T-helper 9 cell (primary cell): ENCODE measurements around the gene HTR2A.

ENCODE experiments used
- DNase-seq: peaks from one replicate; pipeline ENCODE4 v3.0.0-alpha.2; 2020
- total RNA-seq, 2 donors: gene quantifications; one replicate each; lab custom pipeline; 2026; lab: John Stamatoyannopoulos, UW

Gene HTR2A
- 0 to 0.07 reads per million in 2 donors for total RNA-seq

DNA sequence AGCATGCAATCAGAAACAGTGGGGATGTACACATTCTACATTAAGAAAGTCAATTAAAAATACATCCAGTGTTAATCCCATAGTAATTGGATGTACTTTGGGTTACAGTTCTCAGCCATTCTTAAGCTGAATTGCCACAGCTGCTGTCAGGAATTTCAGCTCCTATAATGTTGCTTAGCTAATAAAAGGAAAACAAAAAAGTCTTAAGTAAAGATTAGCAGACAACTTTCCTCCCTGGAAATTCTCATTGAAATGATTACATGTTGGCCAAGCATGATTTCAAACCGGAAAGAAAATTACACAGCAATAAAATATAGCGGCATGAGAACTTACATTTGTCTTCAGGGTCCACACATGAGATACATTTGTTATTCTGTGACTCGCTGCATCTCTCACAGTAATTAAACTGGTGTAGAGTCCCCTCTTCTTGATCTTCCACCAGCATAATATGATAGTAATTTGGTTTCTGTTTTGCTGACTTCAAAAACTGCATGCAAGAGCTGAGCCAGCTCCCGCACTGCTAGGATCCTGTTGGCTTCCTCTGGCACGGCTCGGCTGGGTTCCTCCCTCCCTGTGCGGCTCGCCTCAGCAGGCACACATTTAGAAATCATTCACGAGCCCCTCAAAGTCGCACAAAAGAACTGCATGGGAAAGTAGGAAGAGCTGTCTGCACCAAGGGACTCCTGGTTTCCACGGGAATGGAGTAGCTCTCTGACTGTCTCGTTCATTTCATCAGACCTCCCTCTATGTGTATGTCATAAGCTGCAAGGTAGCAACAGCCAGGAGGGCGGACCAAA lies at the start of gene HTR2A:
TSS of gene HTR2A (minus strand) at position 713 of the 797 bp plus-strand sequence. CDS start 1,147 bp downstream, outside the sequence.
- DNase-seq = no peak

DNA sequence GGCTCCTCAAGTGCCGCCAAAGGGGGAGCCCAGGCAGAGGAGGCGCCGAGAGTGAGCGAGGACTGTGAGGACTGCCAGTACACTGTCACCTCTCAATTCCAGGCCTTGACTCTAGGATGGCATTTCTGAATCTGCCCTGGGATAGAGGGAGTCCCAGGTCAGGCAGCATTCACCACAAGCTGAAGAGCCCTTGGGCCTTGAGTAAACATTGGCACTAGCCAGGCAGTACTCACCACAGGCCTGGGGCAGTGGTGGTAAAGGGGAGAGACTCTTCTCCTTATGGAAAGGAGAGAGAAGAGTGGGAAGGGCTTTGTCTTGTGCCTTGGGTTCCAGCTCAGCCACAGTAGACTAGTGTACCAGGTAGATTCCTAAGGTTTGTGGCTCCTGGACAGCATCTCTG lies 39.7 kb upstream of the HTR2A start:
- no peak for DNase-seq

DNA sequence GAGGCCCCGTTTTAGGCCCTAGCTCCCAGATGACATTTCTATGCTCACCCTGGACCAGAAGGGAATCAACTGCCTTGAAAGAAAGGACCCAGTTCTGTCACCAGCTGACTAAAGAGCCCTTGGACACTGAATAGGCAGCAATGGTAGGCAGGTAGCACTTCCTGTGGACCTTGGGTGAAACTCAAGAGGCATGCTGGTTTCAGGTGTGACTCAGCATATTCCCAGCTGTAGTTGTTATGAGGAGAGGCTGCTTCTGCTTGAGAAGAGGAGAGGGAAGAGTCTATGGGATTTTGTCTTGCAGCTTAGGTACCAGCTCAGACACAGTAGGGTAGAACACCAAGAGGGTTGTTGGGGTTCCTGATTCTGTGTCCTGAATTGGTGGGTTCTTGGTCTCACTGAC lies 37.9 kb upstream of the HTR2A start:
- DNase-seq = no peak

DNA sequence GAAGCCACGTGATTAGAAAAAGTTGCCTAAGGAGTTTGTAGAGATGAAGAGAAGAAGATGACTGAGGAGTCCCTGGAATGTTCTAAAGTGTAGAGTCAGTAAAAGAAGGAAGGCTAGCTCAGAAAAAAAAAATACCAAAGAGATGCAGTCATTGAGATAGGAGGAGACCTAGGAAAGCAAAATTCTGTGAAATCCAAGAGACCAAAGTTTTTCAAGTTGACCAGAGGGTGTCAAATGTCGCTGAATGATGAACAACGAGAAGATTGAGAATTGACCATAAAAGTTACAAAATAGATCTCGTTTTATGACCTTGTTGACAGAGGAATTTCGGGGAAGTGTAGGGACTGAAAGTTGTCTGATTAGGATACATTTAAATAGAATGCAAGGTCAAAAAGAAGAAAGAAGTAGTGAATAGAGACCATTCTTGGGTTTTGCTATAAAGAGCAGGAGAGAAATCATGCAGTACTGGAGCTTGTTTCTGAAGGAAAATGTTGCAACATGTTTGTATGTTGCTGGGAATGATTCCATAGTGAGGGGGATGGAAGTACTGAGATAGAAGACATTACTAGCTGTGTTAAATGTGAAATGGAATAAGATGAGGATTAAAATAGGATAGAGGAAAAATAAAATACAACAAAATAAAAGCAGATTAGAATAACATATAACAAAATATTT lies 30.2 kb upstream of the HTR2A start:
- no peak for DNase-seq

DNA sequence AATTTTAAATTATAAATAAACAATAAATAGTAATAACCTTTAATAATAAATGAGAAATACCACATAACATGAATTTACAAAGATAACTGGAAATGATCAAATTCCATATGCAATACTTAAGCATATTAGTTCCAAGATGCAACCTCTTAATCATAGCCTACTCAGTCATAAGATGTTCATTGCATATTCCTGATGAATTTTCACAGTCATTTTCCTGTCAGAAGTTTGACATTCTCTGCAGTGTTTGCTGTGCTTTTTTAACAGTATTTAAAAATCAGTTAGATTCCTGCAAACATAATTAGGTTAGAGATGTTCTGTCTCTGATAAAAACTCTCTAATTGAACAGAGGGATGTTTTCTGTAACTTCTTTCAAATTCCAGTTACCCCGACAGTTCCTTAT lies 28.6 kb upstream of the HTR2A start:
- no peak for DNase-seq

DNA sequence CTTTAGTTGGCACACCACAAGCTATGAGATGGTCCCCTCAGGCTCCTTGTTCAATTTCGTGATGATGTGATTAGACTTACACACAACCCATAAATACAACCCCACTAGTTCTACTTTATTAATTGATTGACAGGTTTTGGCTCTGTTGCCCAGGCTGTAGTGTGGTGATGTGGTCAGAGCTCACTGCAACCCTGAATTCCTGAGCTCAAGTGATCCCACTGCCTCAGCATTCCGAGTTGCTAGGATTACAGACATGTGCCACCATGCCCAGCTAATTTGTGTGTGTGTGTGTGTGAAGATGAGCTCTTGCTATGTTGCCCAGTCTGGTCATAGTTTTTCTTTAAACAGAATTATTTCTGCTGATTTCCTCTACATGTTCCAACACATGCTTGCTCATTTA lies 17.5 kb upstream of the HTR2A start:
- no peak for DNase-seq

DNA sequence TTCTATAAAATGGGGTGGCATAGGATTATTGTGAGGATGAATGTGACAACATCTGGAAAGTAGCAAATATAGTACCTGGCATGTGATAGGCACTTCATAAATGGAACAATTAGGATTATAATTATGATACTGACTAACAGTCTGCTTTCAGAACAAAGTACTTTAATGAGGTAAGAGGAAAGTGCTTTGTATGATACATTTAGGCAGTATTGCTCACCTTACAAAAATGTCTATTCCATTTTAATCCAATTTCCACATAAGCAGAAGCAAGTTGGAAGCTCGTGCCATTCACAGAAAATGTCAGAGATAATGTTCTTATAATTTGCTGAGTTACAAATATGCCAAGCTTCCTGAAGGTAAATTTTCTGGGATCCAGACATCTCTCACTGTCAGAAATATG lies 16.9 kb upstream of the HTR2A start:
- no peak for DNase-seq

DNA sequence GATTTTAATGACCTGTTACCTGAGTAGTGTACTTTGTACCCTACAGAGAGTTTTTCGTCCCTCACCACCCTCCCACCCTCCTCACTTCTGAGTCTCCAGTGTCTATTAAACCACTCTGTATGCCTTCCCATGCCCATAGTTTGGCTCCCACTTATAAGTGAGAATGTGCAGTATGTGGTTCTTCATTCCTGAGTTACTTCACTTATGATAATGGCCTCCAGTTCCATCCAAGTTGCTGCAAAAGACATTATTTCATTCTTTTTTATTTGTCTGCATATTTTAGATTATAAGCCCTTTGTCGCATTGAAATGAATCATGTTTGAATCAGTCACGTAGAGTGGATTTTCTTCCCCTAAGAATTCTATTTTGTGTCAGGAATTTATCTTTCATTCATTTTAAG lies 12.2 kb upstream of the HTR2A start:
- no peak for DNase-seq

DNA sequence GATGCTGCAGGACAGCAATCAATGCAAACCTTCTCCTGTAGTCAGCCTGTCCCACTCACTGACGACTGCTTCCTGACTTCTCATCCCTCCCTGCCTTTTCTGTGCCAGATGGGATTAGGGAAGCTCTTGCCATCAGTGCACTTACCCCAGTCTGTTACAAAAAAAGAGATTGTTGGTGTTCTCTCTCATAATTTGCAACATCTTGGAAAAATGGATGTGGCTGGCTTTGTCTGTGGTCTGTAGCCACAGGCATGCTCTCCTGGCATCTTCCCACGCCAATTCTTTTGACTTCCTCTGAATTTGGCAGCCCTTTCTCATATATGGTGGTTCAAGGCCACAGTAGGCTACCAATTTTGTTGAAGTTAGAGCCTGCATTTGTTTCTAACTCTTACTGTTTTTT lies 11.6 kb upstream of the HTR2A start:
- DNase-seq = no peak

DNA sequence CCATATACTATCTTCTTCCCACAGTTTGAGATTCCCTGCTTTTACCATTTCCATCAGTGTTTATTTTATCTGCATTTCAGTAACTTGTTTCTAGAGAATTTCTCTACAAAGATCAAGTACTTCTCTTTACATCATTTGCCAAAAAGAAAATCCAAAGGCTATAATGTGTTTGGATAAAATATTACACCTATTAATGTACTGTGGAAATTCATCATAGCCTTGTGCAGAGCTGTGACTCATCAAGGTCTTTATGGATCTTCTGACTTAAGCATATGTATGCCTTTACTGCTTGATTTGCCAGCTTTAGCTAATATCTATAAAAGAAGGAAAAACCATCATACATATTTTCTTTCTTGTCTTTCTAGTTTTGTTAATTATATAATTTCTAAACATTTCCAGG lies 9.6 kb upstream of the HTR2A start:
- no peak for DNase-seq

DNA sequence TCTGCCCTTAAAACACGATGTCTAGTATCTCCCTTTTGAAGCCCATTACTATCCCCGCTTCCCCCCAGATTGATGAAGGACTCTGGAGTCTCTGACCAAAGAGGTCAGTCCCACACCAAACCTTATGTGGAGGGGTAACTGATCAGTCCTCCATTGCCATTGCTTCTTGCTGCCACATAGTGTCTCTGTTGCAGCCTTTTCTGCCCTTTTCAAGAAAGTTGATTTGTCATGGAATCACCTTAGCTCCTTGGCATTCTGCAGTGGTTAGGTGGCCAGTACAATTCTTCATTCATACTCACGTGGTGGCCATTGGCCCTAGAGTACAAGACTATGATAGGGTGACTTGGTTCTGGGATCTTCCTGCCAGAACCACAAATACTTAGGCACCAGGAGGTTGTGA lies 8.4 kb upstream of the HTR2A start:
- no peak for DNase-seq

DNA sequence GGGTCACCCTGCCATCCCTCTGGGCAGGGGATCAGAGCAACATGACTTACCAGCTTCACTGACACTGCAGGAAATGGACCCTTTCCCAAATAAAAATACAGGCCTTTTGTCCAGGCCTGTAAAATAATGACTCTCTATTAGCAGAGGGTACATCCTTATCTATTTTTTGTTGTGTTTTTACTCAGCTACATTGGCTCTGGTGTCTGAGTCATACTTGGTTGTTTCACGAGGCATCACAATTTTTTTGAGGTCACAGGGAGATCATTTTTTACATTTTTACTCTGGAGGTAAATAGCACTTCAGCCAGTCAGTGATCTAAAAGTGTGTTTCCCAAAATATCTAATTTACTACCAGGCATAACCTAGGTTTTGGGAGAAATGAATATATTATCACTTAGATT lies 6.9 kb upstream of the HTR2A start:
- no peak for DNase-seq

DNA sequence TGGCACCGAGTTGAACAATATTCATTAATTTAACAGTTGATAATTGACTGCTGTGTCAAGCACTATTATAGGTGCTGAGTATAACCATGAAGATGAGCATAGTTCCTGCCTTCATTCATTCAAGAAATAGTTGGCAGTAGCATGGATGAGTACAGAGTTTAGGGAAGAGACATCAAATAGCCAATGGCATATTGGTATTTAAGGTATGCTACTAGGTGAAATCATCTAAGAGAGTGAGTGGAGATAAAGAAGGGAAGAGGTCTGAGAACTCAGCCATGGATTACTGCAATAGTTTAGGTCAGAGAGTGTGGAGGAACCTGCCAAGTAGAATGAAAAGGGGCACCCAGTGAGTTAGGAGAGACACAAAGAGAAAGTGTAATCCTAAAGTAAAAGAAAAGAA lies 4.9 kb upstream of the HTR2A start:
- no peak for DNase-seq

DNA sequence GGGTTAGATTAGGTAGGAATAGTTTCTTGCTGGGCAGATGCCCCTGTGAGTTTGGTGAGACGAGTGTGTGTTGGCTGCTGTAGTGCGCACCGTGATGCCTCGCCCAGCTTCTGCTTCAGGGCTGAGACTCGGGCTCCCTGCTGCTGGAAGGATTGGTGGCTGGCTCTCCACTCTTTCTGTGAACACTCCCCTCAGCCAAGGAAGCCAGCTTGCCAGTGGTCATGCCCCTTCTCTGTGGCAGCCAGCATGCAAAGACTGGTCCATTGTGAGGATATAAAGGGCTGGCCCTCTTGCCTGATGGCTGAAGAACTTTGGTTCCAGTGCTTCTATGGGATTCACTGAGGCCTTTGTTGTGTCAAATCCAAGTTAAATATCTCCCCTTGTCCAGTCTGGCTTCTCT lies 2.9 kb upstream of the HTR2A start:
- no peak for DNase-seq

DNA sequence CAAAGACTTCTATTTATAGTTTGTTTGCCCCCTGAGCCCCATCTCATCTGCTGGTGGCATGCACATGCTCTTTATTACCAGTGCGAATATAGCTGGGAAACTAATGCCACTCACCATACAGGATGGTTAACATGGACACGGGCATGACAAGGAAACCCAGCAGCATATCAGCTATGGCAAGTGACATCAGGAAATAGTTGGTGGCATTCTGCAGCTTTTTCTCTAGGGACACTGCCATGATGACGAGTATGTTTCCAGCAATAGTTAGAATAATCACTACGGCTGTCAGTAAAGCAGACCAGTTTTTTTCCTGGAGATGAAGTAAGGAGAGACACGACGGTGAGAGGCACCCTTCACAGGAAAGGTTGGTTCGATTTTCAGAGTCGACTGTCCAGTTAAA lies 1.5 kb downstream of the HTR2A start:
- DNase-seq = no peak

DNA sequence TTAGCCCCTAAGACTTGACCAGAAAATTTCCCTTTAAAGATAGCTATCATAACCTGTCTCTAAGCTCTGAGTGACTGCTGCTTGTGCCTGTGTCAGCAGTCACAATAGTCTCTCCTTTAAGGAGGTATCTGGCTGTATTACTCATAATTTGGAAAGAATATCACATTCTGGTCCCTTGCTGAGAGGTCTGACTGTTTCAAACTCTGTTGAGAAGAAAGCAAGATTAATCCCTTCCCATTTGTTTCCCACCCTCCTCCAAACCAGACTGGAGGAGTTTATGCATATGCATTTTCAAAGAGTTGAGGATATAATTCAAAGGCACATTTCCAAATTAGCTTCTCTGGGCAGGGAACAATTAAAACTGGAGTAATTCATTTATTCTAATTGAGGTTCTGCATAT lies 2.3 kb downstream of the HTR2A start:
- no peak for DNase-seq

DNA sequence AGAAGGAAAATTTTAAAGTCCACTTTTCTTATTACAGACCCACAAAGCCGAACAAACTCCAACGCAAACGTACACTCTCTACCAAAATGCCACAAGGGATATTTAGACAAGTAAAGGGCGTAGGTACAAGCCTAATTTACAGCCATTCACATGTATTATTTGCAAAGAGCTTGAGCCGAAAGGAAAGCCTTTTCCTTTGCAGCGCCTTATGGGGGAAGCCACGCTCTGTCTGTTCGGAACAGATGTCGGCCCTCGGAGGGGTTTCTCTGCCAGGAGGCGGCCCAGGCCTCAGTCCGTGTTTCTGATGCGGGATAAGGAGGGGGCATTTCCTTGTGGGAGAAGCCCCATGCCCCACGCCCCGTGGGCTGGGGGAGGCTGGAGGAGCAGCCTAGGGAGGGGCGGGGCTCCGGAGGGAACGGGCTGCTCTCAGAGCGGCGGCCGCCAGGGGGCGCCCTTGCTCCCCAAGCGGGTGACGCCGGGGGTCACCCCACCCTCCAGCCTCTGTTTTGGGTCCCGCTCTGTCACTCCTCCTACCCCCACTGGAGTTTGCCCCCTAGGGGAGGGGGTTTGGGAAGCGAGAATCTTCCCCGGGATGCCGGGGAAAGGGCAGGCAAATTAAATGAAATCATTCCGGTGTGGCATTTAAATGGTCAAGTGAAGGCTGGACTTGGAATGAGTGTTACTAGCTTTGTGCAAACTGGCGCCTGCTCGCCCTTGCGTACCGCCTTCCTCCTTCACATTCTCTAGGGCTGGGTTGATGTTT lies 2.9 kb downstream of the HTR2A start:
- DNase-seq = peak; percentile 33

DNA sequence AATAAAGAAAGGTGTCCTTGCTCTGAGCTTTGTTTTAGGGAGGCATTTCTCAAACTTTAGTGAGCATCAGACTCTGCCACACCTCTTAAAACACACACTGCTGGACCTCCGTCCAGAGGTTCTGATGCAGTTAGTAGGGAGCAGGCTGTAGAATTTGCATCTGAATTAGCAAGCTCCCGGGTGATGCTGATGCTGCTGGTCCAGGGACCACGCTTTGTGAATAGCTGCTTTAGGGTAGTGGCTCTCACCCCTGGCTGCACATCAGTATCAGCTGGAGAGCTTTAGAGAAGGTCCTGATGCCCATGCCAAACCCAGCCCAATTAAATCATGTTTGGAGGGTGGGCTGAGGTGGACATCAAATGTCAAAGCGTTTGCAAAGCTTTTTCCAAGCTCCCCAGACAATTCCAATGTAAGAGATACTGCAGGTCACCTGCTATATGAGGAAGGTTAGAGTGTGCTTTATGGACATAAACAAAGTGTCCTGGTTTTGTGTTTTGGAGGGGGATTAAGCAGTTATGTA lies 3.6 kb downstream of the HTR2A start:
- no peak for DNase-seq

DNA sequence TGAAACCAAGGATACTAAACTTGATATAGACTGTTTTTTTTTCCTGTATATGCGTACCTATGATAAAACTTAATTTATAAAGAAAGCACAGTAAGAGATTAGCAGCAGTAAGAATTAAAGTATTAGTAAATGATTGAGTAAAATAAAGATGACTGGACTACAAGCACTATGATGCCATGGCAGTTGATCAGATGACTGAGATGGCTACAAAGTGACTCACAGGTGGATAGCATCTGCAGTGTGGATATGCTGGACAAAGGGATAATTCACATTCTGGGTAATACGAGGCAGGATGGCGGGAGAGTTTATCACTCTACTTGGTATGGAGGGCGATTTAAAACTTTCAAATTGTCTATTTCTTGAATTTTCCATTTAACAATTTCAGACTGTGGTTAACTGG lies 11.8 kb downstream of the HTR2A start:
- no peak for DNase-seq

DNA sequence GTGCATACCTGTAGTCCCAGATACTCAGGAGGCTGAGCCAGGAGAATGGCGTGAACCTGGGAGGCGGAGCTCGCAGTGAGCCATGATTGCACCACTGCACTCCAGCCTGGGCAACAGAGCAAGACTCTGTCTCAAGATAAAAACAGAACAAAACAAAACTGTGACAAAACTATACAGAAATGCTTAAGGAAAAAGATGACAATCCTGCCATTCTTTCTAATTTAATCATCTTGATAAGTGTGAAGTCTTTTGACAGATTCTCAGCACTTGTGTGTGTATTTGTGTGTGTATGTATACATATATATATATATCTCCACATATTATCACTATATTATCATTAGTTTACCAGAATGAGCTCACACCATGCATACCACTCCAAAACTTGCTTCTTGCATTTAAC lies 12.3 kb downstream of the HTR2A start:
- no peak for DNase-seq

DNA sequence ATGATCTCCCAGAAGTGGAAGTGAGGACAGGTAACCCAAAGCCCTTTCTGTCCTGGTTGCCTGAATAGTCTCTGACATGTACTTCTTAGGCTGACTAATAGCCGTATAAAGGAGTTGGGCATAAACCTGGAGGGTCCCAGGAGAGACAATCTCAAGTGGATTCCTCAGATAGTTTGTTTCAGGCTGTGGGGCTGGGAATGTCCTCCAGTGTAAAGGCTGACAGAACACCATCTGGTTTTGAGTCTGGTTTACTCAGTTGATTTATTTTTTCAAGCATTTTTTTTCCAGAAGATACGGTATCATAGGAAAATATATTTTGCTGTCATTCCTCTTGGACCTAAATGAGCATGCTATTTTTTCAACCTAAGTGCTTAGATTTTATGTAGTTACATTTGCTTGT lies 15.2 kb downstream of the HTR2A start:
- no peak for DNase-seq

DNA sequence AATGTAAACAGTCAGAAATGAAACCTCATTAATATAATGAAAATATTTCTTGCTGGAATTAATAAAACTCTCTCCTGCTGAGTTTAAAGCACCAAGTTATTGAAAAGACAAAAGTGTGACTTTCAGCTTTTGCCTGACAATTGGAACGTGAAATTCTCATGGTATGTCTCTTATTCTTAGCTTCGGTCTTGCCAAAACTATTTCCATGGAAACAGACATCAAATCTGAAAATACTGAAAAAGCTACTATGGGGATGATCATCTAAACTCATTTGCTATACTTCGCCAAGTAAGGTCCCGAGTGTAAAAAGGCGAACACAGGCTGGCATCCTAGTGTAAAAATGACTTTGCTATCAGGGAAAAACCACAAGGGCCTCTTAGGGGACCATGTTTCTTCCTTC lies 22.8 kb downstream of the HTR2A start:
- no peak for DNase-seq

DNA sequence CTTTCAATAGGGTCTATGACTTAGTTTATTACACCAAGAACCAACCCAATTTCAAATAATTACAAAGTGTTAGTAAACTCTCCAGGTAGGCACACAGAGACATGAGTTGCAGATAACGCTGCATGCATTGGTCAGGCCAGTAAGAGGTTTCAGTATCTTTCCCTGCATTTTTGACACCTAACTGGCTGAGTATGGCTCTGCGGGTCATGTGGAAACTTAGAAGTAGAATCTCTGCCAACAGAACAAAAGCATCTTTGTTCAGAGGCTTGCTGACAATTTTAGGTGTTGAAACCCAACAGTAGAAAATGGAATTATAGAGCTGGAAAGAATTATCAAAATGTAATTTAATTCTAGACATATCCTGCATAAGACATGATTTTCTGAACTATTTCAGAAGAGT lies 25.3 kb downstream of the HTR2A start:
- no peak for DNase-seq

DNA sequence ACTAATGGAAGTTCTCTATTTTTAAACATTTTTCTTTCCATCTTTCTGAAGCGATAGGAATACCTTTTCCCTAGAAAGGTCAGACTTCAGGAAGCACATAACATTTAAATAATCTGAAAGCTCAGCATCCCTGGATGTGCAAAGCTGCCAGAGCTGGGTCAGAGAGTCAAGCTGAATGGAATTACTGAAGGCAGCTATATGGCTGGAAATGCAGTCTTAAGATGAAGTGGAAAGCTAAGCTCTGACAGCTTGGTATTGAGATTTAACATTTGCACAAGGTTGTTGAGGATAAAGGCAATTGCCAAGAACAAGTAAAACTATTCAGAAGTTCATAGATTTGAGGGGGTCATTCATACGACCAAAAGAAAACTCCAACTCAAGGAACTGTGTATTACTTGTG lies 28.8 kb downstream of the HTR2A start:
- DNase-seq = no peak
